Prostate gland (tissue), 2 donors: ENCODE results near the gene TET3. TPM values are rescaled to one million over a fixed set of nuclear protein-coding genes. Genes with fewer than 3 reads are reported as not detected.

Experiments used
- DNase-seq: peaks from one replicate; pipeline ENCODE4 v3.0.0-alpha.2; 2019; ENCODE audit warnings: low spot score
- H3K27ac ChIP-seq, 2 donors: fragments of 200-600 bp; sonication (generic); 2 replicates each; pipeline ENCODE4 v1.5.1; 2017 to 2019
- H3K27me3 ChIP-seq: fragments of 200-600 bp; sonication (generic); replicated peaks from 2 replicates; pipeline ENCODE4 v1.5.1; 2019; ENCODE audit not compliant: insufficient read depth
- H3K36me3 ChIP-seq, 2 donors: fragments of 200-600 bp; sonication (generic); 1 replicate in 1 of 2; 2 replicates in 1 of 2; pipeline versions ENCODE4 v1.5.1 to v1.8.1; 2017 to 2019
- H3K4me1 ChIP-seq: fragments of 200-600 bp; sonication (generic); replicated peaks from 2 replicates; pipeline ENCODE4 v1.5.1; 2019
- H3K4me3 ChIP-seq, 2 donors: fragments of 200-600 bp; sonication (generic); 2 replicates each; pipeline ENCODE4 v1.5.1; 2017 to 2019
- H3K9me3 ChIP-seq: fragments of 200-600 bp; sonication (generic); 2 replicates; pipeline ENCODE4 v1.5.1; 2017
- CTCF ChIP-seq, 4 experiments: fragments of 200-600 bp in 2 of 4; fragments of 450-650 bp in 2 of 4; sonication (generic) in 2 of 4; IDR thresholded peaks; 1 replicate in 3 of 4; 2 replicates in 1 of 4; pipeline ENCODE4 v1.5.1; 2016 to 2019; ENCODE audit warnings: antibody characterized with exemption in 4 of 4, mild to moderate bottlenecking in 2 of 4, moderate library complexity in 2 of 4
- POLR2A ChIP-seq: fragments of 450-650 bp; IDR thresholded peaks from one replicate; pipeline ENCODE4 v1.6.1; 2016; ENCODE audit warnings: antibody characterized with exemption, mild to moderate bottlenecking
- POLR2AphosphoS5 ChIP-seq: sonication (generic); formaldehyde crosslinking; IDR thresholded peaks from one replicate; pipeline ENCODE4 v1.6.1; 2017; ENCODE audit warnings: antibody characterized with exemption
- WGBS: methylation state at CpG from one replicate; pipeline ENCODE4 v1.1.5; 2018; 5-methylcytosine and 5-hydroxymethylcytosine counted together
- intact Hi-C: fragments of 100-400 bp; cut with DNase I; formaldehyde crosslinking; loops from one replicate; pipeline ENCODE4 v1.14.2; 2022
- total RNA-seq, 2 donors: library from RNA; depleted of rRNA; stranded (reverse); fragments of >200 nt; gene quantifications; one replicate each; pipeline ENCODE4 v1.1.0, GENCODE V29; 2016

The TET3 gene
- total RNA-seq, 2 donors from 2014 or later, result 12.8 to 13.8 TPM

GRCh38 chr2:74002505-74003421 lies 18.1 kb downstream of the TET3 start:
- WGBS, result 5% methylated on average over 64 of the region's 68 CpGs
- Histone ChIP-seq H3K27me3 (no peaks in the 10 kb centered on the region), H3K4me1 (peaks cover 12% of the 10 kb centered on the region), H3K27ac (peak overlapping the region; percentile 55 to 61), H3K4me3 (peak overlapping the region; percentile 47 to 49), H3K9me3 (no peaks in the 10 kb centered on the region), H3K36me3 (no peaks in the 10 kb centered on the region)
- intact Hi-C loops, result no loop called here
- TF ChIP-seq POLR2A (peak; percentile 83), CTCF (IDR thresholded peaks at IDR 0.05) (peak in 3 of 4 experiments; percentile 9 to 50 (median 38)), POLR2AphosphoS5 (peak; percentile 28)
- DNase-seq, result peak; percentile 78

DNA sequence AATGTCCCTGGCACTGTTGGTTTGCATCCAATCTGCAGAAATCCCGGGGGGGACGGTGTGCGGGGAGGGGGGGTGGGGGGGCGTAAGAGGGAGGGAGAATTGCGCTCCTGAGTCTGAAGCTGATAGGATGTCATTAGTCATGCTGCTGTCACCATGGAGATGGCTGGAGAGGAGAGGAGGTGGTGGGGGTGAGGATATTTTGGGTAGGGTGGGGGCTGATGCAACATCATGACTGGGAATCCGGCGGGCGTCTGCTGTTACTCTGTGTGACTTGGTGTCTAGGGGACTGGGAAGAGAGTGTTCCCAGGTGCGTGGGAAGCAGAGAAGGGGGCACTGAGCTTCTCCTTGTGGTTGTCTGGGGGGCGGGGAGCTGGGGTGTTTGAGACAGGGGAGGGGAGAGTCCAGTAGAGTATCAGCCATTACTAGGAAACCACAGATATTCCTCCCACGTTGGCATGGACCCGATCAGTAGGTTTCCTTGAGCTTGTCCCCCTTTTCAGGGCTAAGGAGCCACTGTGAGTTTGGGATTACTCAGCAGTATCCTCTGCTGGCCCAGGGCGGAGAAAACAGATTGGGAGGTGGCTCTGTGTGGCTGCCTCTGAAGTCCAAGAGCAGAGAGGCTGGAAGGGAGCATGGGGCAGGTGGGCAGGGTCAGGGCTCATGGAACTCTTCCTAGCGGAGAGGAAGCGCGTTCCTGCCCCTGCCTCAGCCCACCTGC lies 18.9 kb downstream of the TET3 start:
- Histone ChIP-seq H3K9me3 (no peaks in the 10 kb centered on the region), H3K36me3 (no peaks in the 10 kb centered on the region), H3K27ac (peak overlapping the region in 1 of 2 donors; percentile 12), H3K4me3 (peak overlapping the region; percentile 47 to 49), H3K4me1 (peaks cover 12% of the 10 kb centered on the region), H3K27me3 (no peaks in the 10 kb centered on the region)
- intact Hi-C loops, result no loop called here
- no peak for TF ChIP-seq POLR2A
- TF ChIP-seq CTCF (IDR thresholded peaks at IDR 0.05), result no peak
- no peak for TF ChIP-seq POLR2AphosphoS5
- 37% methylated on average over 16 of the region's 16 CpGs for WGBS
- no peak for DNase-seq

DNA sequence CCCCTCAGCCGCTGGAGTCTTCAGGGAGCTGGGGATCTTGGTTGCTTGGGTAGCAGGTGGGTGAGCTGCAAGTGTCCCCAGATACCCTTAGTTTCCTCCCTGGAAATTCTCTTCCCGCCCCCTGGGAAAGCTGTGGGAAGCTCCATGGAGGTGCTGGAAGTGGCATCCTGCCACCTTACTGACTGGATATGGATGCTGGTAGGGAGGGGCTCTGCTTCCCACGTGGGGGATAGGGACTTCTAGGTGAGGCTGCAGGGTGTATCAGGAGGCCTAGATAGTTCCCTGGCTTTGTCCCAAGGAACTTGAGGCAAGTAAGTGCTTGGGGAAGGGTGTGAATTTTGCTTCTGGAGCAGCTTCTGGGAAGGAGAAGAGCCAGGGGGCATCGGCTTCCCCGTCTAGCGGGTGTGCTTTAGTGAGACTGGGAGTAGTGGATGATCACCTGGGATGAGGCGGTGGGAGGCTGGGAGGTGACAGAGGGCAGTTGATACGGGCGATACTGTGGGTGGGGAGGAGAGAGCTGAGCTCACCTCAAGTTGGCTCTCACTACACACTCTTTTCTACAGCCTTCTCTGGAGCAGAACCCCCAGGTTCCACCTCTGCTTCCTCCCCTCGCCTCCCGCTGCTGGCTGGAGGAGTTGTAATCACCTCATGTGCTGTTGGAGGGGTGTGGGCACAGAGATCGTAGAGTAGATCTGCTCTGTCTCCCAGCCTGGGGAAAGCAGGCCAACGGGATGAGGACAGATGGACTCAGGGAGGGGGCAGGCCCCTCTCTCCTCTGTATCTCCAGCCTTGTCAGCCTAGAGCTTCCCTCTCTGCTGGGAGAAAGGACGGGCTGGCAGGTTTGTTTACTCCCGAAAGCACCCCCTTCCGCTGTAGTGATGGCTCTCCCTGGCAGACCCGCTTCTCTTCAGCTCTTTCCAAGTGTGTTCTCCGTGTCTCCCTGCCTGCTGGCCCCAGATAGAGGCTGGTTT lies 19.8 kb downstream of the TET3 start:
- H3K27ac ChIP-seq, result peak overlapping the region in 1 of 2 donors; percentile 12
- TF ChIP-seq POLR2A, result no peak
- TF ChIP-seq CTCF (IDR thresholded peaks at IDR 0.05), result no peak
- TF ChIP-seq POLR2AphosphoS5, result no peak
- no peaks in the 10 kb centered on the region for H3K36me3 ChIP-seq
- H3K27me3 ChIP-seq, result no peaks in the 10 kb centered on the region
- DNase-seq, result no peak
- intact Hi-C loops, result no loop called here
- no peaks in the 10 kb centered on the region for H3K9me3 ChIP-seq
- WGBS, result 61% methylated on average over 18 of the region's 18 CpGs
- H3K4me3 ChIP-seq, result no peak overlapping the region
- H3K4me1 ChIP-seq, result peaks cover 20% of the 10 kb centered on the region

- TF ChIP-seq POLR2AphosphoS5 (no peak), CTCF (IDR thresholded peaks at IDR 0.05) (no peak), POLR2A (no peak)
- no peaks in the 10 kb centered on the region for H3K27me3 ChIP-seq
- no peak overlapping the region for H3K4me3 ChIP-seq
- H3K9me3 ChIP-seq, result no peaks in the 10 kb centered on the region
- WGBS, result 60% methylated on average over 8 of the region's 8 CpGs
- H3K36me3 ChIP-seq, result no peaks in the 10 kb centered on the region
- H3K27ac ChIP-seq, result no peak overlapping the region
- peaks cover 20% of the 10 kb centered on the region for H3K4me1 ChIP-seq
- intact Hi-C loops, result no loop called here
- DNase-seq, result no peak
Observed at GRCh38 chr2:74005786-74006185, 21.1 kb downstream of the TET3 start.
